Activated effector memory CD4-positive, alpha-beta T cell treated with Interleukin-2 at 50 U/mL for 16 hours (primary cell): ENCODE data around the gene LSAMP.
"Not testable (repeated sequence)": the region's sequence is repeated elsewhere in the genome, so short reads cannot be mapped to it uniquely, and the experiment has no call there.

Source experiments
- DNase-seq: peaks from one replicate; pipeline ENCODE4 v3.0.0-alpha.2; 2020

Gene LSAMP

DNA sequence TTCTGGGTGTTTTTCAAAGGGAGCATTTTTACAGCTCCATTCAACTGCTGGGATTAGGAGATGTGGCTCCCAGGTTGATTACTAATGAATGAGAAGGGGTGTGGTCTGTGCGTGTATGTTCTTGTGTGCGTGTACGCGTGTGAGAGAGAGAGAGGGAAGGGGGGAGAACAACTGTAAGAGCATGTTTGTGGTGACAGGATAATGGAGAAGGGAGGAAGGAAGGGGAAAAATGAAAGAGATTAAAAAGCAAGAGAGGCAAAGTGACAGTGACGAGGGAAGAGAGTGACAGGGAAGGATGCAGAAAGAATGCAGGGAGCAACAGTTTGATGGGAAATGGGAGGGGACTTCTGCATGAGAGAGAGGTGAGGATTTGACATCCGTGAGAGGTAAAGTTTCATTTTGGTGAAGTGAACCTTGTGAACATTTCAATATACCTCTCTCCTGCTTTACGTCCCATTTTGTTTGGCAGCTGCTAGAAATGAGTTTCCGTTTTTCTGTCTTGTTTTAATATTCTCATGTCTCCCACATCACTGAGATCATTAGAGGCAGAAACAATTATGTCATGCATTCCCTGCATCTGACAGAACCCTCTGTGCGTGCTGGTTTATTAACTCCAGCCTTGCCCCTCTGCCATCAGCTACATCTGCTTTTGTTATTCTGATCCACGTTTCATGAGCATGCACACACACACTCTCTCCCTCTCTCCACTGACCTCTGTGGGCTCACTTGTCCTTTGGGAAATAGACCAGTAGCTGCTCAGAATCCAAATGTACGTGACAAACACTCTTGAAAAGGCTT lies 660.3 kb downstream of the LSAMP start:
- no peak for DNase-seq

DNA sequence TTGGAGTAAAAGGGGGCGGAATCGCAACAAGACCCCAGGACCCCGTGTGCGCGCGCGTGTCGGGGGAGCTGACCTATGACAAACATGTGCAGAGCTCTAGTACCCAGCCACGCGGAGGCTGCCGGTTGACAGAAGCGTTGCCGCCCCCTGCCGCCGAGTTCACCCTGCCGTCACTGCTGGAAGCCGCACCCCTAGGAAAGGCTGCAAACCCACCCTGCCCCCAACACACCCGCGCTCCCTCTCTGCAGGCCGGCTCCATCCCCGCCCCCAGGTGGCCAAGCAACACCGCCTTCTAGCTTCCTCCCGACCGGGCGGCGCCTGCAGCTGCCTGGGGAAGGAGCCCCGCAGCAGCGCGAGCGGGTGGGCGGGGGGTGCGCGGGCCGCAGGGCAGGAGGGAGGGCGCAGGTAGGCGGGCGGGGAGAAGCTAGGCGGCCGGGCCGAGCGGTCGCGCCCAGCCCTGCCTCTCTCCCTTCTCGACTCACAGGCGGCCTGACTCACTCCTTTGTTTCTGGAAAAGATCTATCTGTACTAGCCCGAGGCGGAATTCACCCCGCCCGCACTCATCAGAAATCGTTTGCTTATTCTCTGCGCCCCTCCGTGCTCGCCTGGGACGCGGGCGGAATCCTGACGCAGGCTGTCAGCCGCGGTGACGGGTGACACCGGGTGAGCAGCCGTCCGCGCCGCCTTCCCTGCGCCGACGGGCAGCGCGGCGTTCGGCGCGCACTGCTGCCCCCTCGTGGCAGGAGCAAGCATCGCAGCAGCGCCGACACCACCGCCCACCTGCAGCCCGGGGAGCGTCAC lies 661.1 kb downstream of the LSAMP start:
- peak; percentile 85 for DNase-seq

DNA sequence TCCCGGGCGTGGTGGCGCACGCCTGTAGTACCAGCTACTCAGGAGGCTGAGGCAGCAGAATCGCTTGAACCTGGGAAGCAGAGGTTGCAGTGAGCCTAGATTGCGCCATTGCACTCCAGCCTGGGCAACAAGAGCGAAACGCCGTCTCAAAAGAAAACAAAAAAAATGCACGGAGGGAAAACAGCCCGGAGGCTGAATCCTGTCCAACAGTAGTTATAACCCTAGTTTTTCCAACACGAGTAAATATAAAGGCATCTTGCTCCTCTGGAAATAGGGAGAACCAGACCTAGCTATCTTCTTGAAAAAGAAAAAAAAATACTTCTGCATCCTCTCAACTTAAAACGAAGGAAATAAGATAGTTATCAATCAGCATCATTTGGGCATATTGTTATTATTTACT lies 661.9 kb downstream of the LSAMP start:
- DNase-seq, result not testable (repeated sequence)

DNA sequence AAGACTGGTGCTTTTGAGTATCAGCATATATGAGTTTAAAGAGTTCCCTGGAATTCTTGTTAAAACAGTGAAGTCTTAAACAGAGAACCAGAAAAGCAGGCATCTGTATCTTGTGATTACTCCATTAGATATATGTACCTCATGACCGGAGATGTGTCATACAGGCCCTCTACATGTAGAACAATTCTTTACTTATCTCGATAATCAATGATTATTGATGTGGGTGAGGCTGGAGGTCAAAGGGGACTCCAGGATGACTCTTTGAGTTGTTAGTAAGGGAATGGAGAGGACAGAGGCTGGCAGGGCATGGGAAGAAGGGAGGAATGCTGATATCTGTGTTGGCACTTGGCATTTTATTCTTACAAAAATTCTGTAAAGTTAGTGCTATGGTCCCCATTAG lies 666.3 kb downstream of the LSAMP start:
- DNase-seq, result no peak

DNA sequence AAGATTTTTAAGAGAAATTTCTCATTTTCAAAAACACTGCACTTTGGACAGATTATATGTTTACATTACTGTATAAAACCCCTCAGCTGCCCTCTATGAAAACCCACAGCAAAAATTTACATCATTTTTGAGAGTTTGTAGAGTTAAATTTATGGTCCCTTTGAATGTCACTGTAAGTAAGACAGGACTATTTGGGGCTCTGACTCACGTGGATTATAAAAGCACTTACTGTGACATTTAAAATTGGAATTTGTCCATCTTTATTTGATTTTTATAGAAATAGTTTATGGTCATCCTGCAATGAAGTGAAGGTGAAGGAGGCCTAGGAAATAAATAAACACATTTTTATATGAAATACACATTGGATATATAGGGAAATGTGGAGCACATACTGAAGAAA lies 672.3 kb downstream of the LSAMP start:
- DNase-seq, result no peak

DNA sequence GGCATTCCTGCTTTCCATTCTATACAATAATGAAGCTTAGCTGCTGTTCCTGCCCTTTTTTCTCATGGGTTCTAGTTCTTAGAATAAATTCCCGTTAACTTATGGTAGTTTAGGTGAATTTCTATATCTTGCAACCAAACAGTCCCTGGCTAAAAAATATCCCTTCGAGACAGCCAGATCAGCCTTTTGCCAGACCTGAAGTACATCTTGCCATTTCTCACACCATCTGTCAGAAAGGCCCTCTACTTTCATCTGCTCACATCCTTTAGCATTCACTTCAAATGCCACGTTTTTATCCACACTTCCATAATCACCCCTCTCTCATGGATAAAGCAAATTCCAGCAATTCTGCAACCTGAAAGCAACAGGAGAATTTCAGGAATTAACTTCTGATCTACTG lies 676.6 kb downstream of the LSAMP start:
- no peak for DNase-seq

DNA sequence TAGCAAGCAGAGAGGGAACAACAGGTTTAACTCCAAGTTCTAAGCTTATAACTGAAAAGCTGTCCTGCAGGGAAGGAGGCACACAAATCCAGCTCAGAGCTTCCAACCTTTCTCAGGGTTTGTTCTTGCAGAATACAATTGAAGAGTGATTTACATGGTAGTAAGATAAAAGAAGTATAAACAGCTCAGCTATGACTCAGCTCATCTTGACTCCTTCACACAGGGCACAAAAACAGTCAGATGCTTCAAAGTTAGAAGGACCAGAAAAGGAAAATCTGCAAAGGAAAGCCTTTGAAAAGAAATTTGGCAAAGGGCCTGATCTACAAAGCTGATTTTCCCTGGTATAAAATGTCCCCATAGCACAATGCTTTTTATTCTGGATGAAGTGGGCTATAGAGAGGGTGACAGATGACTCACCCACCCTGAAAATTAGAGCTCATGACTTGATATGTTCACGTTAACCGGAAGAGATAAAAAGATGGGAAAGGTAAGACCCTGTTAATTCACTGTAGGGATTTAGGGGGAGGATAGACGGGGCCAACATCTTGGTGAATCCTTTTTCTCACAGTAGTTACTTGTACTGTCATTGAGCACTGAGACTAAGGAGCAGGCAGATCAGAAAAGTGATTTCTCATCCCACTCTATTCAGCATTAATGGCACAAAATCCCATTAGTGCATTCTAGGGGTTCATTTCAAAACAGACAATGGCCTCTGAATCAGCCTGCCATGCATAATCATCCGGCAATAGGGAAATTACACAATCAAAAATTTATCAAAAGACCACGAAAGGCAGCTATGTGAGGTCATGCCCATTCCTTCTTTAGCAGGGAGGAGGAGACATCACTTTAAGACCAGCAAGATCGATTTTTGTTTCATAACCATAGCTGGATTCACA lies 678.5 kb downstream of the LSAMP start:
- DNase-seq, result no peak

DNA sequence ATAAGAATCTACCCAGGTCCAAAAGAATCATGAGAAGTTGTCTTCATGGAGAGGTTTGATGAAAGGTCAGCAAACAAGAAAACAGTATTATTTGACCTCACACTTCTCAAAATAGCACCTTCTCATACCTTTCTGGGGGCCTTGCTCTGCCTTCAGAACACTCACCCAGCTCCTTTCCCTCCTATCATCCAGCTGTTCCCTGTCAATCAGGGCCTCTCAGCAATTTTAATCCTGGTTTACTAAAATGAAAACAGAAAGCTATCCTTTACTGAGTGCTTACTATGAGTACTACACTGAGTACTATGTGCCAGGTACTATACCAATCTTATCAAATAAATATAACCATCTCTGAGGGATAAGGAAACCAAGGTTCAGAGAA lies 683.4 kb downstream of the LSAMP start:
- no peak for DNase-seq

DNA sequence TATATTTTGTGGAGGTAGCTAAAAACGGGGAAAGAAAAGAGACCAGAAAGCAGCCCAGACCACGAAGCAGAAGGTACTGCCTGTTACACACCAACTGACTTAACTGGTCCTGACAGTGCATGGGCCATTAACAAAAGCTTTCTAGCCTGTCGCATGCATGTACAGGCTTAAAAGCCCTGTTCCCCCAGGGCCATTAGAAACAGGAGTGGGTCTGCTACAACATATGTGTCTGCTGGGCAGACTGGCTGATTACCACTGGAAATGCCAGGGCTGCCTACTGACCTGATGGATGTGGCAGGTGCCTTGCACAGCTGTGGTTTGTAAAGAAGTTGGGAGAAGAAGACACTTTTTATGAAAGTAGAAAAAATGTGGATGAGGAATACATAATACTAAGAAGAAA lies 684.6 kb downstream of the LSAMP start:
- DNase-seq, result no peak

DNA sequence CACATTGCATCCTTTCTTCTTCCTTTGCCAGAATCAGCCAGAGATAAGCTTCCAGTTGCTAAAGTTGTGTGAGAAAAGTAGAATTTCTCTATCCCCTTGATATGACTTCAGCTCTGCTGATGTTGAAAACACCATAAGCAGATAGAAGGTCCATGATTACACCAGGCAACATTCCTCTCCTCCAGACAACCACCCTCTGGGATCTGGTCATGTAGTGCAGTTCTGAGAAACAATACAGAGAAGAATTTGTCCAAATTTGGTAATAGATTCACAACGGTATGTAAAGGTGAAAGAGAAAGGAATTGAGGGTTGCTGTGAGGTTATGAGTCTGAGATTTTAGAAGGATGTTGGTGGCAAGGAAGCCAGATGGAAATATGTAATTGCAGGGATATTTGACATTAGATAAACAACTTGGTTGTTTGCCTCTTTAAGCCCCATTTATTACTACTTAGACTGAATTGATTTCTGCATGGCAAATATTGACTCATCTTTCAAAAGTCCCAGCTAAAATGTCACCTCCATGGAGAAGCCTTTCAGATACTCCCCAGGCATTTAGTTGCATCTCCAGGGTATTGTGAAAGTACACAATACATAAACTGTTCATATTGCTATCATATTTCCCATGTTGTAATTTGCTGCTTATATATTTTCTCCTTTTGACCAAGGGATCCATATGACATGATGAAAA lies 687.1 kb downstream of the LSAMP start:
- no peak for DNase-seq

DNA sequence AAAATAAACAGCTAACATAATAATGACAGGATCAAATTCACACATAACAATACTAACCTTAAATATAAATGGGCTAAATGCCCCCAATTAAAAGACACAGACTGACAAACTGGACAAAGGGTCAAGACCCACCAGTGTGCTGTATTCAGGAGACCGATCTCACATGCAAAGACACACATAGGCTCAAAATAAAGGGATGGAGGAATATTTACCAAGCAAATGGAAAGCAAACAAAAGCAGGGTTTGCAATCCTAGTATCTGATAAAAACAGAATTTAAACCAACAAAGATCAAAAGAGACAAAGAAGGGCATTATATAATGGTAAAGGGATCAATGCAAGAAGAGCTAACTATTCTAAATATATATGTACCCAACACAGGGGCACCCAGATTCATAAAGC lies 692.3 kb downstream of the LSAMP start:
- DNase-seq, result not testable (repeated sequence)
